Breast epithelium (tissue), 4 donors: ENCODE results near the gene COX19. TPM values are rescaled to one million over a fixed set of nuclear protein-coding genes. Genes with fewer than 3 reads are reported as not detected.
"Not testable (repeated sequence)": the region's sequence is repeated elsewhere in the genome, so short reads cannot be mapped to it uniquely, and the experiment has no call there.

Source experiments
- DNase-seq, 2 donors: peaks; one replicate each; pipeline ENCODE4 v3.0.0-alpha.2; 2019; ENCODE audit warnings: low spot score in 2 of 2
- H3K27ac ChIP-seq, 2 donors: fragments of 200-600 bp; sonication (generic) in 1 of 2; one replicate each; pipeline ENCODE4 v1.5.1; 2016 to 2019; ENCODE audit warnings: mild to moderate bottlenecking in 1 of 2
- H3K27me3 ChIP-seq, 2 donors: fragments of 200-600 bp; sonication (generic) in 1 of 2; one replicate each; pipeline versions ENCODE4 v1.5.1 to v1.6.0; 2017 to 2019; ENCODE audit warnings: control low read depth in 1 of 2, mild to moderate bottlenecking in 1 of 2
- H3K36me3 ChIP-seq: fragments of 200-600 bp; one replicate; pipeline ENCODE4 v1.5.1; 2019
- H3K4me1 ChIP-seq, 2 donors: fragments of 200-600 bp; sonication (generic); one replicate each; pipeline ENCODE4 v1.5.1; 2016 to 2019; ENCODE audit warnings: control low read depth in 1 of 2
- H3K4me3 ChIP-seq, 3 donors: fragments of 200-600 bp; sonication (generic); 1 replicate in 2 of 3; 2 replicates in 1 of 3; pipeline ENCODE4 v1.5.1; 2016 to 2019; ENCODE audit warnings: mild to moderate bottlenecking in 3 of 3, moderate library complexity in 2 of 3
- H3K9me3 ChIP-seq, 2 donors: fragments of 200-600 bp; sonication (generic) in 1 of 2; one replicate each; pipeline ENCODE4 v1.5.1; 2016 to 2019; ENCODE audit warnings: control low read depth in 1 of 2
- CTCF ChIP-seq, 3 donors: fragments of 450-650 bp; IDR thresholded peaks; one replicate each; pipeline ENCODE4 v1.5.1; 2016 to 2017; ENCODE audit warnings: antibody characterized with exemption in 3 of 3, mild to moderate bottlenecking in 3 of 3, moderate library complexity in 3 of 3
- POLR2A ChIP-seq: fragments of 450-650 bp; IDR thresholded peaks from one replicate; pipeline ENCODE4 v1.6.1; 2016; ENCODE audit warnings: antibody characterized with exemption, mild to moderate bottlenecking, moderate library complexity
- POLR2AphosphoS5 ChIP-seq, 3 donors: sonication (generic); formaldehyde crosslinking; IDR thresholded peaks; one replicate each; pipeline ENCODE4 v1.6.1; 2017; ENCODE audit warnings: antibody characterized with exemption in 3 of 3
- intact Hi-C: fragments of 100-400 bp; cut with DNase I; formaldehyde crosslinking; loops from one replicate; pipeline ENCODE4 v1.15.1; 2023; ENCODE audit warnings: low total_unique reads
- total RNA-seq, 3 donors: library from RNA; depleted of rRNA; stranded (reverse); fragments of >200 nt; gene quantifications; one replicate each; pipeline ENCODE4 v1.1.0, GENCODE V29; 2016

The COX19 gene
- total RNA-seq, 3 donors from 2014 or later = 8.5 to 17.3 (median 8.8) TPM

GRCh38 chr7:962401-963081 is 12.8 kb downstream of the COX19 start:
- peaks cover 3% of the 10 kb centered on the region for H3K36me3 ChIP-seq
- H3K27me3 ChIP-seq = peaks cover 0 to 22% of the 10 kb centered on the region in 2 donors
- peaks cover 0 to 4% of the 10 kb centered on the region in 2 donors for H3K9me3 ChIP-seq
- DNase-seq = no peak
- intact Hi-C loops = no loop called here
- no peak overlapping the region for H3K27ac ChIP-seq
- TF ChIP-seq CTCF (IDR thresholded peaks at IDR 0.05) (no peak), POLR2AphosphoS5 (IDR thresholded peaks at IDR 0.05) (no peak), POLR2A (no peak)
- peaks cover 0 to 10% of the 10 kb centered on the region in 2 donors for H3K4me1 ChIP-seq
- no peak overlapping the region for H3K4me3 ChIP-seq

GRCh38 chr7:961546-962400 is 13.6 kb downstream of the COX19 start:
- H3K9me3 ChIP-seq = peaks cover 0 to 4% of the 10 kb centered on the region in 2 donors
- intact Hi-C loops = no loop called here
- peaks cover 0 to 10% of the 10 kb centered on the region in 2 donors for H3K4me1 ChIP-seq
- peak in 1 of 2 donors; percentile 35 for DNase-seq
- no peaks in the 10 kb centered on the region for H3K36me3 ChIP-seq
- peaks cover 0 to 22% of the 10 kb centered on the region in 2 donors for H3K27me3 ChIP-seq
- TF ChIP-seq POLR2A = no peak
- no peak for TF ChIP-seq POLR2AphosphoS5 (IDR thresholded peaks at IDR 0.05)
- no peak for TF ChIP-seq CTCF (IDR thresholded peaks at IDR 0.05)
- no peak overlapping the region for H3K4me3 ChIP-seq
- H3K27ac ChIP-seq = no peak overlapping the region

- H3K4me1 ChIP-seq = peaks cover 0 to 10% of the 10 kb centered on the region in 2 donors
- H3K36me3 ChIP-seq, H3K4me3 ChIP-seq, H3K9me3 ChIP-seq, DNase-seq, H3K27ac ChIP-seq, intact Hi-C loops: not testable (repeated sequence)
- peaks cover 0 to 22% of the 10 kb centered on the region in 2 donors for H3K27me3 ChIP-seq
These were observed 14.4 kb downstream of the COX19 start for GRCh38 chr7:960972-961371.

- intact Hi-C loops = no loop called here
- Histone ChIP-seq H3K36me3 (no peaks in the 10 kb centered on the region), H3K4me1 (peaks cover 0 to 10% of the 10 kb centered on the region in 2 donors), H3K27me3 (peaks cover 0 to 22% of the 10 kb centered on the region in 2 donors), H3K4me3 (no peak overlapping the region), H3K9me3 (peaks cover 0 to 4% of the 10 kb centered on the region in 2 donors), H3K27ac (no peak overlapping the region)
- no peak for DNase-seq
- TF ChIP-seq POLR2A (no peak), POLR2AphosphoS5 (IDR thresholded peaks at IDR 0.05) (no peak), CTCF (IDR thresholded peaks at IDR 0.05) (no peak)
These were observed 15.0 kb downstream of the COX19 start for GRCh38 chr7:960269-960871.

- DNase-seq, H3K9me3 ChIP-seq, H3K36me3 ChIP-seq, H3K27ac ChIP-seq, intact Hi-C loops, H3K4me3 ChIP-seq: not testable (repeated sequence)
- Histone ChIP-seq H3K4me1 (peaks cover 0 to 10% of the 10 kb centered on the region in 2 donors), H3K27me3 (peaks cover 0 to 22% of the 10 kb centered on the region in 2 donors)
These were observed 15.6 kb downstream of the COX19 start for GRCh38 chr7:959740-960139.
